H9 (cell line): ENCODE results near the gene PIMREG. TPM values are rescaled to one million over a fixed set of nuclear protein-coding genes. Genes with fewer than 3 reads are reported as not detected.

Experiments used
- DNase-seq: peaks from one replicate; pipeline ENCODE4 v3.0.0-alpha.2; 2017
- H2AFZ ChIP-seq: one replicate; pipeline ENCODE4 v1.6.1; 2013; ENCODE audit warnings: mild to moderate bottlenecking, low read length, control low read depth, moderate library complexity
- H2AK5ac ChIP-seq: 2 replicates; pipeline ENCODE4 v1.6.1; 2013; ENCODE audit warnings: low read length, control low read depth, mixed read lengths; ENCODE audit not compliant: insufficient read length
- H2BK120ac ChIP-seq: one replicate; pipeline ENCODE4 v1.6.1; 2013; ENCODE audit warnings: low read depth, mild to moderate bottlenecking, low read length, control low read depth, inconsistent platforms; ENCODE audit not compliant: poor library complexity, severe bottlenecking
- H2BK12ac ChIP-seq: 2 replicates; pipeline ENCODE4 v1.6.1; 2013; ENCODE audit warnings: low read length, control low read depth, mixed read lengths, low read depth; ENCODE audit not compliant: insufficient read length
- H2BK15ac ChIP-seq: 2 replicates; pipeline ENCODE4 v1.6.1; 2013; ENCODE audit warnings: low read depth, low read length, control low read depth
- H2BK20ac ChIP-seq: one replicate; pipeline ENCODE4 v1.6.1; 2013; ENCODE audit warnings: low read depth, mild to moderate bottlenecking, low read length, control low read depth, inconsistent platforms; ENCODE audit not compliant: poor library complexity, severe bottlenecking
- H2BK5ac ChIP-seq: 2 replicates; pipeline ENCODE4 v1.6.1; 2013; ENCODE audit warnings: low read length, control low read depth, mixed read lengths; ENCODE audit not compliant: insufficient read length
- H3K14ac ChIP-seq: 2 replicates; pipeline ENCODE4 v1.6.1; 2013; ENCODE audit warnings: low read length, control low read depth; ENCODE audit not compliant: insufficient read depth
- H3K18ac ChIP-seq: 2 replicates; pipeline ENCODE4 v1.6.1; 2013; ENCODE audit warnings: low read depth, mild to moderate bottlenecking, mixed read lengths, low read length, control low read depth; ENCODE audit not compliant: insufficient read length
- H3K23ac ChIP-seq: 2 replicates; pipeline ENCODE4 v1.6.1; 2013; ENCODE audit warnings: low read length, control low read depth, mixed read lengths, low read depth; ENCODE audit not compliant: insufficient read length
- H3K23me2 ChIP-seq: 2 replicates; pipeline ENCODE4 v1.6.1; 2013; ENCODE audit warnings: low read depth, mild to moderate bottlenecking, mixed read lengths, low read length, control low read depth; ENCODE audit not compliant: insufficient read length, poor library complexity, severe bottlenecking
- H3K27ac ChIP-seq: 2 replicates; pipeline ENCODE4 v1.5.1; 2013; ENCODE audit warnings: low read length, control low read depth, mixed read lengths, low read depth; ENCODE audit not compliant: insufficient read length
- H3K27me3 ChIP-seq: 2 replicates; pipeline ENCODE4 v1.6.1; 2013; ENCODE audit warnings: low read length, control low read depth, inconsistent platforms; ENCODE audit not compliant: insufficient read depth
- H3K4ac ChIP-seq: 2 replicates; pipeline ENCODE4 v1.6.1; 2013; ENCODE audit warnings: low read depth, mild to moderate bottlenecking, control low read depth, inconsistent platforms, low read length, moderate library complexity
- H3K4me1 ChIP-seq: 2 replicates; pipeline ENCODE4 v1.6.1; 2013; ENCODE audit warnings: low read length, control low read depth, inconsistent platforms; ENCODE audit not compliant: insufficient read depth
- H3K4me2 ChIP-seq: 2 replicates; pipeline ENCODE4 v1.6.1; 2013; ENCODE audit warnings: low read length, control low read depth, mixed read lengths; ENCODE audit not compliant: insufficient read length, insufficient read depth
- H3K56ac ChIP-seq: 2 replicates; pipeline ENCODE4 v1.6.1; 2013; ENCODE audit warnings: low read depth, mild to moderate bottlenecking, mixed read lengths, low read length, control low read depth; ENCODE audit not compliant: insufficient read length
- H3K79me1 ChIP-seq: 2 replicates; pipeline ENCODE4 v1.6.1; 2013; ENCODE audit warnings: low read depth, mild to moderate bottlenecking, moderate library complexity, low read length, control low read depth, inconsistent platforms; ENCODE audit not compliant: insufficient read depth, poor library complexity, severe bottlenecking
- H3K79me2 ChIP-seq: 2 replicates; pipeline ENCODE4 v1.6.1; 2013; ENCODE audit warnings: low read length, control low read depth, inconsistent platforms; ENCODE audit not compliant: insufficient read depth
- H3K9ac ChIP-seq: 2 replicates; pipeline ENCODE4 v1.6.1; 2013; ENCODE audit warnings: low read length, control low read depth, mixed read lengths; ENCODE audit not compliant: insufficient read length; ENCODE audit errors: extremely low read depth
- H3K9me3 ChIP-seq: one replicate; pipeline ENCODE4 v1.6.1; 2013; ENCODE audit warnings: low read depth, low read length, inconsistent platforms; ENCODE audit not compliant: control insufficient read depth
- H3T11ph ChIP-seq: one replicate; pipeline ENCODE4 v1.6.1; 2013; ENCODE audit warnings: mild to moderate bottlenecking, low read length, control low read depth, inconsistent platforms
- H4K20me1 ChIP-seq: one replicate; pipeline ENCODE4 v1.6.1; 2013; ENCODE audit not compliant: control insufficient read depth, insufficient read length, insufficient read depth
- H4K5ac ChIP-seq: 2 replicates; pipeline ENCODE4 v1.6.1; 2013; ENCODE audit warnings: low read depth, mild to moderate bottlenecking, mixed read lengths, low read length, control low read depth; ENCODE audit not compliant: insufficient read length
- H4K8ac ChIP-seq: replicated peaks from 2 replicates; pipeline ENCODE4 v1.6.1; 2013; ENCODE audit warnings: low read length, control low read depth, mixed read lengths, low read depth; ENCODE audit not compliant: insufficient read length
- H4K91ac ChIP-seq: 2 replicates; pipeline ENCODE4 v1.6.1; 2013; ENCODE audit warnings: low read depth, mild to moderate bottlenecking, moderate library complexity, mixed read lengths, low read length, control low read depth; ENCODE audit not compliant: insufficient read length
- H3K27ac Mint-ChIP-seq, 3 experiments: 2 replicates in 2 of 3; 3 replicates in 1 of 3; pipeline ENCODE4 v1.8.0; 2020 to 2021; ENCODE audit warnings: mixed read lengths in 3 of 3, mild to moderate bottlenecking in 1 of 3, moderate library complexity in 1 of 3
- H3K27me3 Mint-ChIP-seq: 2 replicates; pipeline ENCODE4 v1.8.0; 2021; ENCODE audit warnings: low read depth, mild to moderate bottlenecking, moderate library complexity, mixed read lengths
- H3K36me3 Mint-ChIP-seq, 3 experiments: 2 replicates in 2 of 3; 3 replicates in 1 of 3; pipeline ENCODE4 v1.8.0; 2020 to 2021; ENCODE audit warnings: low read depth in 3 of 3, mixed read lengths in 3 of 3; ENCODE audit not compliant: insufficient read depth in 1 of 3
- H3K4me1 Mint-ChIP-seq, 2 experiments: 2 replicates each; pipeline ENCODE4 v1.8.0; 2020; ENCODE audit warnings: mixed read lengths in 2 of 2
- H3K4me3 Mint-ChIP-seq, 2 experiments: 2 replicates in 1 of 2; 3 replicates in 1 of 2; pipeline ENCODE4 v1.8.0; 2020 to 2021; ENCODE audit warnings: mild to moderate bottlenecking in 2 of 2, mixed read lengths in 2 of 2, moderate library complexity in 1 of 2
- H3K9me3 Mint-ChIP-seq, 2 experiments: 2 replicates in 1 of 2; 3 replicates in 1 of 2; pipeline ENCODE4 v1.8.0; 2020; ENCODE audit warnings: mild to moderate bottlenecking in 2 of 2, mixed read lengths in 2 of 2, moderate library complexity in 1 of 2
- CTCF ChIP-seq: fragments of 200-600 bp; sonication (generic); conservative IDR thresholded peaks from 3 replicates; pipeline ENCODE4 v1.8.0; 2021; ENCODE audit warnings: antibody characterized with exemption, mild to moderate bottlenecking
- WGBS: extraction: QIAGEN DNeasy Blood & Tissue Kit; methylation state at CpG from one replicate; pipeline ENCODE4 v1.1.7; 2013; ENCODE audit warnings: missing lambda C conversion rate, low lambda C conversion rate, mixed read lengths; ENCODE audit not compliant: insufficient read length; ENCODE audit errors: extremely low coverage; 5-methylcytosine and 5-hydroxymethylcytosine counted together
- total RNA-seq: library from RNA; stranded (reverse); gene quantifications from 2 replicates; pipeline ENCODE4 v1.2.1, GENCODE V29; 2021

Gene PIMREG
- total RNA-seq, 1 experiment from 2014 or later, result 91.6 TPM

GRCh38 chr17:6398955-6399354 is 45.3 kb upstream of the PIMREG start:
- no peak for TF ChIP-seq CTCF

More at GRCh38 chr17:6398955-6399354, 45.3 kb upstream of the PIMREG start:
- Histone ChIP-seq H4K5ac (no peak overlapping the region), H3K9ac (no peak overlapping the region), H2AK5ac (no peak overlapping the region), H3K27ac (no peak overlapping the region), H3K4ac (no peak overlapping the region), H3K27me3 (no peaks in the 10 kb centered on the region), H3K9me3 (no peaks in the 10 kb centered on the region), H4K20me1 (no peaks in the 10 kb centered on the region), H2AFZ (no peak overlapping the region), H3K79me2 (no peaks in the 10 kb centered on the region), H3K4me2 (no peak overlapping the region), H3K18ac (no peak overlapping the region), H4K8ac (no peak overlapping the region), H3K23me2 (no peaks in the 10 kb centered on the region), H2BK120ac (no peak overlapping the region), H3K79me1 (no peaks in the 10 kb centered on the region), H3K56ac (no peak overlapping the region), H2BK12ac (no peak overlapping the region), H3T11ph (no peak overlapping the region), H3K23ac (no peak overlapping the region), H3K4me1 (peaks cover 2% of the 10 kb centered on the region), H2BK5ac (no peak overlapping the region), H3K14ac (no peak overlapping the region), H2BK15ac (no peak overlapping the region), H4K91ac (no peak overlapping the region), H2BK20ac (no peak overlapping the region)
- Mint-ChIP-seq H3K36me3 (no peaks in the 10 kb centered on the region), H3K4me1 (peaks cover 18% of the 10 kb centered on the region in 2 experiments), H3K27me3 (no peaks in the 10 kb centered on the region; the same call in none of the 2 replicates), H3K4me3 (no peak overlapping the region), H3K27ac (no peak overlapping the region), H3K9me3 (peaks cover 4 to 8% of the 10 kb centered on the region in 2 experiments; a peak in 4 of 5 replicates)
- WGBS, result no CpG with 5 or more reads among the region's 2 CpGs
- DNase-seq, result no peak
